Epithelial cell of esophagus (primary cell): ENCODE data around the gene COL6A1.

Experiments
- DNase-seq: peaks from one replicate; pipeline ENCODE4 v3.0.0; 2010; ENCODE audit warnings: low read depth
- H3K4me3 ChIP-seq: 2 replicates; pipeline ENCODE4 v1.5.1; 2011; ENCODE audit warnings: mild to moderate bottlenecking, low read length, control low read depth
- TF ChIP-seq, protein P1 (sequence below): IDR thresholded peaks from 2 replicates; pipeline ENCODE4 v1.5.1; 2011; ENCODE audit warnings: low read depth, mild to moderate bottlenecking, low read length, control low read depth, inconsistent platforms; ENCODE audit not compliant: insufficient read depth; ENCODE audit errors: missing control alignments

COL6A1 gene

DNA sequence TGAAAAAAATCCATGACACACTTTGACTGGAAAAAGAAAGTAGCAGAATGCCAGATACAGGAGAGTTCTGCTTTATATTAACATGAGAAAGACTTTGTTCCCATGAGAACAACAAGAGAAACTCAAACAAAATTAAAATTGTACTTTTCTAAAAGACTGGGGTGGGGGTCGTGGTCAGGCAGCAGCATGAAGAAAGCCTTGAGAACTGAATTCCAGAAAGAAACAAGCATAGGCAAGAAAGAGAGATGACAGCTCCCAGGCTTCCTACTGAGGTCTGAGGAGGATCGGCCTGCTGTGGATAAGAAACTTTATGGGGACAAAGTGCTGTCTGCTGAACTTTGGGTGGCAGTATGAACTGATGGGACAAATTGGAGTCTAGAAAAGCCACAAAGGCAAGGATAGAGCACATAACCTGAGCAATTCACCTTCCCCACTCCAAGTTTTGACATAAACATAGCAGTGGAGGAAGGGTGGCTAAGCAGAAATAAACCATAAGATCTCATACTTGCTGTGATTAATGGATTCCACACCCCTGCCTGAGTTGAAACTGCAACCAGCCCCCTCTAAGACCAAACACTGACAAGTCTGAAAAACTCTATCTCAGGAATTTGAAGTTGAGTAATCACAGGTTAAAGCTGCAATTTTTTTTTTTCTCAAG, 43.7 kb downstream of the COL6A1 start:
- TF ChIP-seq, protein P1, sequence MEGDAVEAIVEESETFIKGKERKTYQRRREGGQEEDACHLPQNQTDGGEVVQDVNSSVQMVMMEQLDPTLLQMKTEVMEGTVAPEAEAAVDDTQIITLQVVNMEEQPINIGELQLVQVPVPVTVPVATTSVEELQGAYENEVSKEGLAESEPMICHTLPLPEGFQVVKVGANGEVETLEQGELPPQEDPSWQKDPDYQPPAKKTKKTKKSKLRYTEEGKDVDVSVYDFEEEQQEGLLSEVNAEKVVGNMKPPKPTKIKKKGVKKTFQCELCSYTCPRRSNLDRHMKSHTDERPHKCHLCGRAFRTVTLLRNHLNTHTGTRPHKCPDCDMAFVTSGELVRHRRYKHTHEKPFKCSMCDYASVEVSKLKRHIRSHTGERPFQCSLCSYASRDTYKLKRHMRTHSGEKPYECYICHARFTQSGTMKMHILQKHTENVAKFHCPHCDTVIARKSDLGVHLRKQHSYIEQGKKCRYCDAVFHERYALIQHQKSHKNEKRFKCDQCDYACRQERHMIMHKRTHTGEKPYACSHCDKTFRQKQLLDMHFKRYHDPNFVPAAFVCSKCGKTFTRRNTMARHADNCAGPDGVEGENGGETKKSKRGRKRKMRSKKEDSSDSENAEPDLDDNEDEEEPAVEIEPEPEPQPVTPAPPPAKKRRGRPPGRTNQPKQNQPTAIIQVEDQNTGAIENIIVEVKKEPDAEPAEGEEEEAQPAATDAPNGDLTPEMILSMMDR = no peak
- no peak overlapping the region for H3K4me3 ChIP-seq
- DNase-seq = no peak

DNA sequence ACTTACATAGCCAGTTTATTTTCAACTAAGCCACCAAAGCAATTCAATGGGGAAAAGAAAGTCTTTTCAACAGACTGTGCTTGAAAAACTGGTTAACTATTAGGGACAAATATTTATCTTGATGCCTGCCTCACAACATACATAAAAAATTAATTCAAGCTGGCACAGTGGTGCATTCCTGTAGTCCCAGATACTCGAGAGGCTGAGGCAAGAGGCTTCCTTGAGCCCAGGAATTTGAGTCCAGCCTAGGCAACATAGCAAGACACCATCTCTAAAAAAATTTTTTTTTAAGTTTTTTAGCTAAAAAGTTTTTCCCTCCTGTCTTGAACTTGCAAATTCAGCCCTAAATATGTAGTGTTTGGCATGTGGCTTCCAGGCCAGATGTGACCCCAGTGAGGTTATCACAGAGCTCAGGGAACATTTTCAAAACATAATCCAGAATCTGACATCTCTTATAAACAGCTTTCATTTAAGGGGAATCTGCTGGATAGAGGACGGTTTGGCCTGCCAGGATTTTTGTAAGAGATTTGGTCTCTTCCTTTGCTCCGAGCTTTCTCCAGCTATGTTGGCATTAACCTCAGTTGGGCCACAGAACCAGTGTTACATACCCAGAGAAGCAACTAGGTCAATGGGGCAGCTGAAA, 46.4 kb downstream of the COL6A1 start:
- no peak overlapping the region for H3K4me3 ChIP-seq
- TF ChIP-seq, protein P1 = no peak
- DNase-seq = no peak

DNA sequence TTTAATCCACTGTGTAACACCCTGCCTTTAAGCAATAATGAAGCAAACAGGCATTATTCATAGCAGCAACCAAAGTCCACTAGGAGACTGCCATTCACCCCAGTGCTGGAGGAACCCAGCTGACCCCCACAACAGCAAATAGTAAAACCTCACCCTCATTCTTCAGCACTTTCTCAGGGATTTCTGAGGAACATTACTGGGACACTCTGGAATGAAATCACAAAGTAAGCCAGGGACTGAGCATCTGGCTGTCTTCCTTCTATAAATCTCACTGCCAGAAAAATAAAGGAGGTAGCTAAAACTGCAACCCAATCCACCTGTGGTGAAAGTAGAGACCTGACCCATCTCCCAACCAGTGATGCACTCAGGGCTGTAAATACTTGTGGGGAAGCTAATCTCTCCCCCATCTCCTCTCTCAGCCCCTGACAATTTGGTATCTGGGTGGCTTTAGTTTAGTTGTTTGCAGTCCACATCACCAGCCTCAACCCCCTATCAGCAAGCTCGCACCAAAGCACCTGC, 47.1 kb downstream of the COL6A1 start:
- TF ChIP-seq, protein P1 = no peak
- no peak for DNase-seq
- H3K4me3 ChIP-seq = no peak overlapping the region

DNA sequence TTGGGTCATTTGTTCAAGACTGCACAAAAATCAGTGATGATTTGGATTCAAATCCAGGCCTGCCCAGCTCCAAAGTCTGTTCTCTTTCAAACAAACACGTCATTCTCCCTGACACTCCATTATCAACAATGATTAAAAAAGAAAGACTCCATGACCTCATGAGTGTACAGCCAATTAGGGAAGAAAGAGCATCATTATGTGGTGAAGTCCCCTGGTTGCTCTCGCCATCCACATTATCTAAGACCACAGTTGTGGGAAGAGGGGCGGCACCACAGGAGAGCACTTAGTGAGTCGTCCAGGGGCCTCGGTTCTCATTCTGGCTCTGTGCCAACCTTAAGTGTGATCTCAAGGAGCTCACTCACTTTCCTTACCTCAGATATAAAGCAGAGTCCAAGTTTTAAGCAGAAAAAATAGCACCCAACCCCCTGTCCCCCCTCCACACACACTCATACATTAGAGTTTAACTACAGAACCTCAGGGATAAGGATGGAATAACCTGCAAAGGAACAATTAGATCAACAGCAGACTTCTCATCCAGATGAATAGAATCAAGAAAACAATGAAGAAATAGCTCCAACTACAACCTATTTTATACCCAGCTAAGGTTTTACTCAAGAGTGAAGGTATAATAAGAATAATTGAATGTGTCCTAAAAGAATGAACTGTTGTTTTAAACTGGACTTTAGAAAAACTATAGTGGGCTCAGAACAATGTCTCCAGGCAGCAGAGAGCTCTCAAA, 47.8 kb downstream of the COL6A1 start:
- DNase-seq = no peak
- H3K4me3 ChIP-seq = no peak overlapping the region
- TF ChIP-seq, protein P1 = no peak

DNA sequence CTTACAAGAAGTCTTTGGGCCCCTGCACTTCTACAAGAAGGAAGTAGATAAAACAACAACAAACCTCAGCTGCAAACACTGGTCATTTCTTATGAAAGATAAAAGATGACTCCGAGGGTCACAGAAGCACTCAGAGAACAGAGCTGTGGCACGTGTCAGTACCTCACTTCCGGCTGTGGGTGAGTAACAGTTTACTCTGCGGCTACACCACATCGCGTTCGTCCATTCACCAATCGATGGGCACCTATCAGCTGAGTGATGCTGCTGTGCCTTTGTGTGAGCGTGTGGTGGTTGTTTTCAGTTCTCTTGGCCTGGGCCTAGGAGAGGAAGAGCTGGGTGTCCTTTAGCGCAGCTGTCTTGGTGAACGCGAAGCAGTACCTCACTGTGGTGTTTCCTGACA, 49.9 kb downstream of the COL6A1 start:
- no peak overlapping the region for H3K4me3 ChIP-seq
- no peak for DNase-seq
- TF ChIP-seq, protein P1 = no peak

DNA sequence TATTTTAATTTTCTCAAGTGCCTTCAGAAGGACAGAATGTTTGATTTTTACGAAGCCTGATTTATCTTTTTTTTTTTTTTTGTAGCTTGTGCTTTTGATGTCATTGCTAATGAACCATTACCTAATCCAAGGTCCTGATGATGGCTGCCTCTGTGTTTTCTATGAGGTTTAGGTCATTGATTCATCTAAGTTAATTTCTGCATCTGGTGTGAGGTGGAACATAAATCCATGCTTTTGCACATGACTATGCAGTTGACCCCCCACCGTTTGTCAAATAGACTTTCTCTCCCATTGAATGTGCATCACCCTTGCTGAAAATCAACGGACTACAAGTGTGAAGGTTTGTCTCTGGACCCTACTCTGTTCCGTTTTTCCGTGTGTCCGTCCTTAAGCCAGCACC, 50.5 kb downstream of the COL6A1 start:
- H3K4me3 ChIP-seq = no peak overlapping the region
- no peak for DNase-seq
- TF ChIP-seq, protein P1 = no peak
